K562 (cell line): ENCODE data around the gene ACTG2. TPM values are rescaled to one million over a fixed set of nuclear protein-coding genes. Genes with fewer than 3 reads are reported as not detected.

ENCODE experiments used
- ATAC-seq: fragments of 200-7000 bp; cut with Tn5 transposase; 3 replicates; pipeline ENCODE4 v1.9.1; 2020; ENCODE audit warnings: moderate library complexity
- BruUV-seq: library from RNA; stranded (reverse); fragments of 400-500 nt; replicated peaks from 2 replicates; lab custom pipeline; 2021; lab: Mats Ljungman, UMichigan
- CTCF ChIA-PET: fragments of 300-600 bp; formaldehyde crosslinking; extraction: SDS; loops from one replicate; lab custom pipeline; 2021; ENCODE audit warnings: low intra/inter-chr PET ratio; lab: Yijun Ruan, JAX
- POLR2A ChIA-PET: fragments of 300-600, 350-650 bp; sonication (Branson Sonifier 250); formaldehyde crosslinking; extraction: SDS; loops from one replicate; lab custom pipeline; 2021; ENCODE audit warnings: antibody characterized with exemption, inconsistent platforms; lab: Yijun Ruan, JAX
- DNase-seq, 4 experiments: peaks; one replicate each; pipeline versions ENCODE4 v3.0.0 to v3.0.0-alpha.2; 2011 to 2018; ENCODE audit warnings: low spot score in 3 of 4, mixed read lengths in 3 of 4; ENCODE audit errors: extremely low read depth in 1 of 4
- FAIRE-seq: peaks from 2 replicates; lab custom pipeline; 2011; peaks lifted over from hg19 to GRCh38; lab: Jason Lieb, UNC
- H2AFZ ChIP-seq: 2 replicates; pipeline ENCODE4 v1.6.0; 2011; ENCODE audit warnings: low read depth, low read length, control low read depth, inconsistent platforms
- H3K27ac ChIP-seq: fragments of 200-600 bp; 3 replicates; pipeline ENCODE4 v1.8.0; 2011; ENCODE audit warnings: low read depth, mild to moderate bottlenecking, control low read depth, inconsistent platforms, low read length, moderate library complexity, mixed read lengths; ENCODE audit errors: extremely low read depth
- H3K27me3 ChIP-seq, 2 experiments: fragments of 300-600 bp in 1 of 2; 2 replicates in 1 of 2; 3 replicates in 1 of 2; pipeline versions ENCODE4 v1.6.0 to v1.8.0; 2011; ENCODE audit warnings: inconsistent platforms in 2 of 2, low read length in 2 of 2, mild to moderate bottlenecking in 1 of 2, mixed read lengths in 1 of 2, moderate library complexity in 1 of 2; ENCODE audit not compliant: control insufficient read depth in 2 of 2, insufficient read depth in 2 of 2
- H3K36me3 ChIP-seq: fragments of 300-600 bp; 3 replicates; pipeline ENCODE4 v1.8.0; 2011; ENCODE audit warnings: mild to moderate bottlenecking, low read length, inconsistent platforms; ENCODE audit not compliant: control insufficient read depth, insufficient read depth
- H3K4me1 ChIP-seq, 2 experiments: fragments of 200-600 bp in 1 of 2; replicated peaks in 1 of 2; 2 replicates in 1 of 2; 3 replicates in 1 of 2; pipeline versions ENCODE4 v1.5.1 to v1.8.0; 2011; ENCODE audit warnings: inconsistent platforms in 2 of 2, low read length in 2 of 2, mild to moderate bottlenecking in 1 of 2, mixed read lengths in 1 of 2, moderate library complexity in 1 of 2; ENCODE audit not compliant: control insufficient read depth in 2 of 2, insufficient read depth in 2 of 2
- H3K4me2 ChIP-seq: 2 replicates; pipeline ENCODE4 v1.6.1; 2011; ENCODE audit warnings: low read length, control low read depth, inconsistent platforms, mixed read lengths; ENCODE audit not compliant: insufficient read depth
- H3K4me3 ChIP-seq: fragments of 200-600 bp; sonication (generic), shearing (Covaris generic); 2 replicates; pipeline ENCODE4 v1.5.1; 2016; ENCODE audit warnings: control low read depth, inconsistent platforms
- H3K79me2 ChIP-seq: fragments of 200-600 bp; 3 replicates; pipeline ENCODE4 v1.8.0; 2011; ENCODE audit warnings: low read length, inconsistent platforms; ENCODE audit not compliant: control insufficient read depth, insufficient read depth
- H3K9ac ChIP-seq, 2 experiments: 2 replicates each; pipeline versions ENCODE4 v1.6.0 to v1.6.1; 2011; ENCODE audit warnings: low read depth in 2 of 2, low read length in 2 of 2, control low read depth in 1 of 2, inconsistent platforms in 1 of 2, mild to moderate bottlenecking in 1 of 2, mixed read lengths in 1 of 2; ENCODE audit not compliant: insufficient read depth in 1 of 2
- H3K9me1 ChIP-seq: one replicate; pipeline ENCODE4 v1.6.0; 2011; ENCODE audit warnings: inconsistent platforms, mild to moderate bottlenecking, low read length, moderate library complexity; ENCODE audit not compliant: control insufficient read depth, insufficient read depth
- H3K9me3 ChIP-seq: replicated peaks from 2 replicates; pipeline ENCODE4 v1.5.1; 2011; ENCODE audit warnings: low read depth, low read length, inconsistent platforms; ENCODE audit not compliant: control insufficient read depth, insufficient read depth
- H4K20me1 ChIP-seq: replicated peaks from 2 replicates; pipeline ENCODE4 v1.6.1; 2011; ENCODE audit warnings: low read length, inconsistent platforms, mixed read lengths; ENCODE audit not compliant: control insufficient read depth, insufficient read depth
- ATF7 ChIP-seq: fragments of 450-650 bp; IDR thresholded peaks from 2 replicates; pipeline ENCODE4 v1.7.1; 2014; ENCODE audit warnings: mild to moderate bottlenecking, moderate library complexity
- BMI1 ChIP-seq: fragments of 150-350 bp; IDR thresholded peaks from 2 replicates; pipeline ENCODE4 v1.6.1; 2014; ENCODE audit warnings: low read length
- HEY1 ChIP-seq: fragments of 250-450 bp; sonication (Bioruptor Pico); IDR thresholded peaks from 2 replicates; pipeline ENCODE4 v1.5.0; 2020; ENCODE audit warnings: mild to moderate bottlenecking, moderate library complexity, borderline replicate concordance
- LARP7 ChIP-seq: fragments of 450-650 bp; IDR thresholded peaks from 2 replicates; pipeline ENCODE4 v1.6.1; 2016
- MCM2 ChIP-seq: fragments of 450-650 bp; IDR thresholded peaks from 2 replicates; pipeline ENCODE4 v1.6.1; 2017; ENCODE audit warnings: low read depth, mild to moderate bottlenecking
- MEIS2 ChIP-seq: fragments of 450-650 bp; IDR thresholded peaks from 2 replicates; pipeline ENCODE4 v1.6.1; 2014; ENCODE audit warnings: mild to moderate bottlenecking; ENCODE audit not compliant: partially characterized antibody
- MTA1 ChIP-seq: fragments of 450-650 bp; IDR thresholded peaks from 2 replicates; pipeline ENCODE4 v1.6.1; 2017; ENCODE audit warnings: borderline replicate concordance
- NFE2 ChIP-seq: IDR thresholded peaks from 2 replicates; pipeline ENCODE4 v1.6.1; 2014; ENCODE audit warnings: antibody characterized with exemption, low read depth
- PML ChIP-seq: IDR thresholded peaks from 2 replicates; pipeline ENCODE4 v1.6.1; 2012; ENCODE audit warnings: low read length, inconsistent platforms
- RBM17 ChIP-seq: fragments of 200-400 bp; formaldehyde crosslinking; IDR thresholded peaks from 2 replicates; pipeline ENCODE4 v1.6.1; 2017; ENCODE audit warnings: low read depth, mild to moderate bottlenecking, low read length, borderline replicate concordance
- RFX7 ChIP-seq: fragments of 250-450 bp; sonication (Bioruptor Pico); IDR thresholded peaks from 2 replicates; pipeline ENCODE4 v1.5.1; 2021; ENCODE audit warnings: mild to moderate bottlenecking
- SRSF7 ChIP-seq: fragments of 200-400 bp; formaldehyde crosslinking; optimal IDR thresholded peaks from 2 replicates; pipeline ENCODE3; 2017; ENCODE audit warnings: mild to moderate bottlenecking, low read depth, low read length
- ZFPM2 ChIP-seq: fragments of 250-450 bp; sonication (Bioruptor Pico); IDR thresholded peaks from 2 replicates; pipeline ENCODE4 v1.5.1; 2022; ENCODE audit warnings: mild to moderate bottlenecking
- ZKSCAN8 ChIP-seq: fragments of 200-800 bp; sonication (Bioruptor generic); IDR thresholded peaks from 2 replicates; pipeline ENCODE4 v1.6.1; 2016; ENCODE audit warnings: missing genetic modification characterization, missing compliant biosample characterization
- ZNF436 ChIP-seq: fragments of 250-450, 450-650 bp; sonication (Bioruptor Pico); formaldehyde crosslinking; IDR thresholded peaks from 2 replicates; pipeline ENCODE4 v1.7.0; 2020; ENCODE audit warnings: mild to moderate bottlenecking
- ZNF717 ChIP-seq: fragments of 250-450 bp; sonication (Bioruptor Pico); IDR thresholded peaks from 2 replicates; pipeline ENCODE4 v1.5.0; 2021
- WGBS: fragments of 100-300 bp; shearing (Covaris generic); methylation state at CpG from one replicate; pipeline ENCODE4 v1.1.6; 2016; ENCODE audit warnings: low coverage, mixed read lengths; ENCODE audit not compliant: insufficient coverage; ENCODE audit errors: missing lambda C conversion rate; 5-methylcytosine and 5-hydroxymethylcytosine counted together
- in situ Hi-C: fragments of 300-500 bp; cut with MboI; formaldehyde crosslinking; loops from 4 replicates; pipeline ENCODE4 v1.15.0; 2018; ENCODE audit warnings: inconsistent platforms, mixed read lengths
- intact Hi-C: fragments of 100-400 bp; cut with micrococcal nuclease; formaldehyde crosslinking; loops from 2 replicates; pipeline ENCODE4 v1.14.2; 2022
- polyA plus RNA-seq, 8 experiments: library from polyadenylated mRNA; depleted of rRNA in 4 of 8; stranded (reverse) in 5 of 8; unstranded in 3 of 8; fragments of >200 nt; fragmentation: Nextera tagmentation in 2 of 8; fragmentation: Illumina TruSeq in 1 of 8; extraction: Ambion mirVana in 2 of 8; extraction: Trizol in 1 of 8; gene quantifications; 2 replicates each; pipeline versions ENCODE4 v1.2.1 to v1.2.3, GENCODE V29; 2011 to 2014; ENCODE audit warnings: inconsistent platforms in 1 of 8, missing spikeins in 1 of 8
- total RNA-seq, 7 experiments: library from RNA; depleted of rRNA in 6 of 7; stranded (reverse); fragments of >200 nt in 6 of 7; fragmentation: Illumina TruSeq in 2 of 7; extraction: Trizol in 2 of 7; gene quantifications; 2 replicates each; pipeline versions ENCODE4 v1.2.1 to v1.2.3, GENCODE V29; 2011 to 2021; ENCODE audit warnings: low replicate concordance in 1 of 7

ACTG2 gene
- total and polyA plus RNA-seq, 9 of the 15 experiments (the other 6 are each of a cell fraction or from before 2014, with no cell fraction given), result 0.06 to 0.60 TPM; not detected in 7

DNA sequence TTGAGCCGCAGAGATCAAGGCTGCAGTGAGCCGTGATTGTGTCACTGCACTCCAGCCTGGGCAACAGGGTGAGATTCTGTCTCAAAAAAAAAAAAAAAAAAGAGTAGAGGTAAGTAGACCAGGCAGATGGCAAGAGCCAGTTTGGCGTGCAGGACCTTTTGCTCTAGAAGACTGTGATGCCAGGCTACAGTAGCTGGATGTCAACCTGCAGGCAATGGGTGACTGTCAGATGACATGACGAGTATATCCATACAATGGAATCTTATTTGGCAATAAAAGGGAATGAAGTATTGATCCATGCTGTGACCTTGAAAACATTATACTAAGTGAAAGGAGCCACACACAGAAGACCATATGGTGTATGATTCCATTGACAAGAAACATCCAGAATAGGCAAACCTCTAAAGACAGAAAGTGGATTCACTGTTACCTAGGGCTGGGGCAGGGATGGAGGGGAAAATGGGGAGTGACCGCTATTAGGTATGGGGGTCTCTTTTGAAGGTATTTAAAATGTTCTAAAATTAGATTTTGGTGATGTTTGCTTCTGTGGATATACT is 22.7 kb downstream of the ACTG2 start:
- ATAC-seq (no peak), DNase-seq (no peak), FAIRE-seq (no peak)
- Histone ChIP-seq H2AFZ (no peak overlapping the region), H3K27ac (no peak overlapping the region), H3K79me2 (no peaks in the 10 kb centered on the region), H3K36me3 (no peaks in the 10 kb centered on the region), H4K20me1 (no peaks in the 10 kb centered on the region), H3K4me2 (no peak overlapping the region), H3K9me1 (no peaks in the 10 kb centered on the region), H3K9ac (no peak overlapping the region), H3K4me3 (no peak overlapping the region), H3K9me3 (no peaks in the 10 kb centered on the region), H3K27me3 (no peaks in the 10 kb centered on the region), H3K4me1 (no peaks in the 10 kb centered on the region; a peak in 1 of 5 replicates)
- BruUV-seq, result no TSS peak
- TF ChIP-seq HEY1 (CRISPR knock-in tag) (no peak), ZFPM2 (CRISPR knock-in tag) (no peak), ZKSCAN8 (CRISPR knock-in tag) (no peak), RBM17 (no peak), PML (no peak), MCM2 (no peak), LARP7 (no peak), MTA1 (no peak), ZNF717 (CRISPR knock-in tag) (no peak), NFE2 (no peak), SRSF7 (no peak), ATF7 (no peak), BMI1 (no peak), RFX7 (no peak), ZNF436 (CRISPR knock-in tag) (no peak), MEIS2 (no peak)
- in situ Hi-C loops, result no loop called here
- 37% methylated on average over 5 of the region's 5 CpGs for WGBS
- CTCF ChIA-PET, result no interaction called here
- intact Hi-C loops, result no loop called here
- POLR2A ChIA-PET, result no interaction called here
